DOHH2 (cell line): ENCODE measurements around the gene OR10A6.

Experiments used
- H3F3A ChIP-seq: fragments of 200-600 bp; sonication (generic), shearing (Covaris generic); 2 replicates; pipeline ENCODE4 v1.6.0; 2016; ENCODE audit warnings: antibody characterized with exemption, mild to moderate bottlenecking; ENCODE audit not compliant: control insufficient read depth, insufficient read depth
- H3K27ac ChIP-seq: fragments of 200-600 bp; sonication (generic); 2 replicates; pipeline ENCODE4 v1.5.1; 2014; ENCODE audit warnings: low read depth, mild to moderate bottlenecking, low read length, moderate library complexity
- H3K27me3 ChIP-seq: fragments of 200-600 bp; sonication (generic); 2 replicates; pipeline ENCODE4 v1.6.1; 2014; ENCODE audit warnings: mild to moderate bottlenecking, low read length, mixed read lengths; ENCODE audit not compliant: control insufficient read depth
- H3K36me3 ChIP-seq: fragments of 200-600 bp; sonication (generic); 2 replicates; pipeline ENCODE4 v1.6.1; 2014; ENCODE audit warnings: mild to moderate bottlenecking, low read length, moderate library complexity, mixed read lengths; ENCODE audit not compliant: control insufficient read depth
- H3K4me1 ChIP-seq: fragments of 200-600 bp; sonication (generic); 2 replicates; pipeline ENCODE4 v1.6.1; 2014; ENCODE audit warnings: mild to moderate bottlenecking, low read length, mixed read lengths; ENCODE audit not compliant: control insufficient read depth
- H3K4me2 ChIP-seq: fragments of 200-600 bp; sonication (generic); 2 replicates; pipeline ENCODE4 v1.6.0; 2014; ENCODE audit warnings: mild to moderate bottlenecking, low read length, moderate library complexity
- H3K4me3 ChIP-seq: fragments of 200-600 bp; sonication (generic); 2 replicates; pipeline ENCODE4 v1.5.1; 2014; ENCODE audit warnings: mild to moderate bottlenecking, low read length, mixed read lengths
- H3K79me2 ChIP-seq: fragments of 200-600 bp; sonication (generic); 2 replicates; pipeline ENCODE4 v1.6.1; 2014; ENCODE audit warnings: mild to moderate bottlenecking, low read length, mixed read lengths; ENCODE audit not compliant: control insufficient read depth
- H3K9me2 ChIP-seq: fragments of 200-600 bp; sonication (generic); replicated peaks from 2 replicates; pipeline ENCODE4 v1.6.1; 2014; ENCODE audit warnings: mild to moderate bottlenecking, low read length, mixed read lengths; ENCODE audit not compliant: control insufficient read depth
- H3K9me3 ChIP-seq: fragments of 200-600 bp; sonication (generic); 2 replicates; pipeline ENCODE4 v1.6.1; 2014; ENCODE audit warnings: antibody characterized with exemption, low read length, mixed read lengths; ENCODE audit not compliant: control insufficient read depth, insufficient read depth
- H4K20me1 ChIP-seq: fragments of 200-600 bp; sonication (generic); 2 replicates; pipeline ENCODE4 v1.6.0; 2014; ENCODE audit warnings: low read depth, mild to moderate bottlenecking, antibody characterized with exemption, low read length, moderate library complexity; ENCODE audit not compliant: control insufficient read depth, insufficient read depth
- CTCF ChIP-seq: fragments of 200-600 bp; sonication (generic); IDR thresholded peaks from one replicate; pipeline ENCODE4 v1.5.1; 2014; ENCODE audit warnings: antibody characterized with exemption, mild to moderate bottlenecking, low read depth, low read length; ENCODE audit not compliant: poor library complexity, severe bottlenecking
- EZH2phosphoT487 ChIP-seq: fragments of 200-600 bp; sonication (generic); IDR thresholded peaks from 2 replicates; pipeline ENCODE4 v1.6.1; 2017; ENCODE audit warnings: borderline replicate concordance, mild to moderate bottlenecking, antibody characterized with exemption, low read length, moderate library complexity, mixed read lengths

OR10A6 gene

DNA sequence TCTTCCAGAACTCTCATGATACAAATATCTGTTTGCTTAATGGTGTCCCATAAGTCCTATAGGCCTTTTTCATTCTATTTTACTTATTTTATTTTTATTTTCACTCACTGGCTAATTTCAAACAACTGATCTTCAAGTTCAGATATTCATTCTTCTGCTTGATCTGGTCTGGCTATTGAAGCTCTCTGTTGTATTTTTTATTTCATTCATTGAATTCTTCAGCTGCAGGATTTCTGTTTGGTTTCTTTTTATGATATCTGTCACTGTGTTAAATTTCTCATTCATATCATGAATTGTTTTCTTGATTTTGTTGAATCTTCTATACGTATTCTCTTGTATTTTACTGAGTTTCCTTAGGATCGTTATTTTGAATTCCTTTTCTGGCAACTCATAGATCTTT is 13.1 kb upstream of the OR10A6 start:
- Histone ChIP-seq H3K79me2 (no peaks in the 10 kb centered on the region), H3K9me3 (peaks cover 7% of the 10 kb centered on the region; the same call in 1 of the 2 replicates), H4K20me1 (no peaks in the 10 kb centered on the region)

DNA sequence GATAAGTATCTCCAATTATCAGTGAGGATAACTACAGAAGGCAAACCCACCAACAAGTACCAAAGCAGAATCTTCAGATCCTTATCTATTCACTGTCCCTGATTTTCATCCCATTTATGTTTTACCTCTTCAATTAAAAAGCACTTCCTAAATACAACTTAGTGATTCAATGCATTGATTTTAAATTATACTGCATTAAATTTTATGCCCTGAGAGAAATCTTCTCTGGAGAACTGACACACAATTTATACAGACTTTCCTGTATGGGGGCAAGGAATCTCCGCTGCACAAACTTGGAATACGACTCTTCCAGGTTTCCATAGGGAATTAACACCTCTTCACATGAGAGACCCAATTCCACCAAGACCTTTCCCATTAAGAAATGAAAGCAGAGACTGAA is 10.5 kb upstream of the OR10A6 start, which contains the start of gene OR10A3:
Gene OR10A3 (minus strand): TSS at position 101 of the 400 bp plus-strand sequence. CDS start 2,188 bp downstream, outside the sequence.
- Histone ChIP-seq H3F3A (no peaks in the 10 kb centered on the region), H3K36me3 (no peaks in the 10 kb centered on the region), H3K9me3 (peaks cover 9% of the 10 kb centered on the region; the same call in 1 of the 2 replicates), H3K4me2 (no peak within 1 kb of the TSS), H3K27me3 (no peaks in the 10 kb centered on the region), H3K9me2 (no peaks in the 10 kb centered on the region; the same call in 1 of the 2 replicates), H3K79me2 (no peaks in the 10 kb centered on the region), H3K4me1 (0 out of 2 replicates have a peak, but pooled peaks cover 1% of the 10 kb centered on the region), H3K27ac (no peak within 1 kb of the TSS), H4K20me1 (no peaks in the 10 kb centered on the region), H3K4me3 (no peak within 1 kb of the TSS)
- TF ChIP-seq CTCF (no peak), EZH2phosphoT487 (no peak)

More for the DNA sequence above, 13.1 kb upstream of the OR10A6 start:
- H3K27ac ChIP-seq: no peak overlapping the region
- H3K36me3 ChIP-seq: no peaks in the 10 kb centered on the region
- no peak overlapping the region for H3K4me2 ChIP-seq
- H3F3A ChIP-seq: no peaks in the 10 kb centered on the region
- no peak for TF ChIP-seq CTCF
- no peak for TF ChIP-seq EZH2phosphoT487
- no peaks in the 10 kb centered on the region for H3K9me2 ChIP-seq
- H3K27me3 ChIP-seq: 0 out of 2 replicates have a peak, but pooled peaks cover 2% of the 10 kb centered on the region
- no peaks in the 10 kb centered on the region for H3K4me1 ChIP-seq
- H3K4me3 ChIP-seq: no peak overlapping the region

DNA sequence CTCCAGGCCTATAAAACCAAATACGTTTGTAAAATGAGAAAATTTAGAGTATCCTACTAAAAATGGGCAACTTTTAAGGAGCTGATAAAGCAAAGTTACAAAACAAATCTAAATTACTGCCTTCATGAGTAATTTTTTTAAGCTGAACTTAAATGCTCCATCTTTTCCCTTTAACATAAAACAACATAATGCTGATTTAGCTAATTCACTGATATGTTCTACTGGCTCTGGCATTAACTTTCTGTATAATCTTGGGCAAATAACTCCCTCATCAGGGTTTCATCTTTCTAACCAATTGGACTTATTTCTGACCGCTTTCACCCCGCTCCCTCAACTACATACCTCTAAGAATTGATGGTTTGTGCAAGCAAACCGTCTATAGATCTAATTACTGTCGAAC is 10.1 kb upstream of the OR10A6 start:
- no peak overlapping the region for H3K4me3 ChIP-seq
- H3K9me2 ChIP-seq: no peaks in the 10 kb centered on the region; the same call in 1 of the 2 replicates
- H3K4me1 ChIP-seq: peaks cover 6% of the 10 kb centered on the region; the same call in 1 of the 2 replicates
- TF ChIP-seq CTCF (no peak), EZH2phosphoT487 (no peak)
- no peaks in the 10 kb centered on the region for H3F3A ChIP-seq
- no peaks in the 10 kb centered on the region for H4K20me1 ChIP-seq
- H3K27me3 ChIP-seq: no peaks in the 10 kb centered on the region
- no peaks in the 10 kb centered on the region for H3K36me3 ChIP-seq
- H3K27ac ChIP-seq: no peak overlapping the region
- H3K79me2 ChIP-seq: no peaks in the 10 kb centered on the region
- H3K4me2 ChIP-seq: no peak overlapping the region
- H3K9me3 ChIP-seq: peaks cover 9% of the 10 kb centered on the region; the same call in 1 of the 2 replicates
